Gastroesophageal sphincter (tissue), 3 donors: ENCODE measurements around the gene KIRREL3.

Experiments used
- EP300 ChIP-seq: sonication (generic); formaldehyde crosslinking; IDR thresholded peaks from one replicate; pipeline ENCODE4 v1.6.1; 2017; ENCODE audit warnings: antibody characterized with exemption, mild to moderate bottlenecking
- POLR2A ChIP-seq, 2 donors: fragments of 450-650 bp; IDR thresholded peaks; one replicate each; pipeline ENCODE4 v1.6.1; 2017; ENCODE audit warnings: antibody characterized with exemption in 2 of 2, mild to moderate bottlenecking in 2 of 2, moderate library complexity in 1 of 2
- POLR2AphosphoS5 ChIP-seq: sonication (generic); formaldehyde crosslinking; IDR thresholded peaks from one replicate; pipeline ENCODE4 v1.6.1; 2017; ENCODE audit warnings: antibody characterized with exemption
- TF ChIP-seq, protein P1 (sequence below), 4 experiments: fragments of 200-600 bp in 2 of 4; fragments of 450-650 bp in 2 of 4; sonication (generic) in 1 of 4; IDR thresholded peaks; one replicate each; pipeline ENCODE4 v1.5.1; 2017 to 2019; ENCODE audit warnings: antibody characterized with exemption in 4 of 4, mild to moderate bottlenecking in 2 of 4, moderate library complexity in 2 of 4

DNA sequence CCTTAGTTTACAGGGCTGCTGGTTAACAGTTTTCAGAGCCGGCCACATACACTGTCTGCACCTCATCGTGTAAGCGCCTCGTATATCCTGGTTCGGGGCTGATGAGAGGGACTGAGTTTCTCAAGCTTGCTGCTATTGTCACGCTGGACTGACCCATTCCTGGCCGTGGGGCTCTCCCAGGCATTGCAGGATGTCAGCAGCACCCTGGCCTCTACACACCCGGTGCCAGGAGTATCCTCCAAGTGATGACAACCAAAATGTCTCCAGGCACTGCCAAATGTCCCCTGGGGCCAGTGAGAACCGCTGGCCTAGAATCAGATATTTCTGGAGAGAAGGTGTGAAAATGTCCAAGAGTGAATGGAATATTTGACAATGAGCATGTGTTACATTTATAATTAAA is 562.3 kb downstream of the KIRREL3 start:
- TF ChIP-seq, protein P1, sequence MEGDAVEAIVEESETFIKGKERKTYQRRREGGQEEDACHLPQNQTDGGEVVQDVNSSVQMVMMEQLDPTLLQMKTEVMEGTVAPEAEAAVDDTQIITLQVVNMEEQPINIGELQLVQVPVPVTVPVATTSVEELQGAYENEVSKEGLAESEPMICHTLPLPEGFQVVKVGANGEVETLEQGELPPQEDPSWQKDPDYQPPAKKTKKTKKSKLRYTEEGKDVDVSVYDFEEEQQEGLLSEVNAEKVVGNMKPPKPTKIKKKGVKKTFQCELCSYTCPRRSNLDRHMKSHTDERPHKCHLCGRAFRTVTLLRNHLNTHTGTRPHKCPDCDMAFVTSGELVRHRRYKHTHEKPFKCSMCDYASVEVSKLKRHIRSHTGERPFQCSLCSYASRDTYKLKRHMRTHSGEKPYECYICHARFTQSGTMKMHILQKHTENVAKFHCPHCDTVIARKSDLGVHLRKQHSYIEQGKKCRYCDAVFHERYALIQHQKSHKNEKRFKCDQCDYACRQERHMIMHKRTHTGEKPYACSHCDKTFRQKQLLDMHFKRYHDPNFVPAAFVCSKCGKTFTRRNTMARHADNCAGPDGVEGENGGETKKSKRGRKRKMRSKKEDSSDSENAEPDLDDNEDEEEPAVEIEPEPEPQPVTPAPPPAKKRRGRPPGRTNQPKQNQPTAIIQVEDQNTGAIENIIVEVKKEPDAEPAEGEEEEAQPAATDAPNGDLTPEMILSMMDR (IDR thresholded peaks at IDR 0.05): no peak
- TF ChIP-seq POLR2AphosphoS5 (no peak), POLR2A (IDR thresholded peaks at IDR 0.05) (no peak), EP300 (no peak)
